Measurements from ENCODE around the gene UBTD1. TPM values are rescaled to one million over a fixed set of nuclear protein-coding genes. Genes with fewer than 3 reads are reported as not detected.

Gene UBTD1
- total and polyA plus RNA-seq, 10 of the 15 experiments (the other 5 are each of a cell fraction or from before 2014, with no cell fraction given), result 0.04 to 1.5 (median 1.2) TPM; not detected in 1

- Histone ChIP-seq H2AFZ (ENCODE audit: control insufficient read depth, low read depth, low read length) (no peak overlapping the region), H4K20me1 (ENCODE audit: control insufficient read depth, insufficient read depth) (no peaks in the 10 kb centered on the region), H3K27me3 (replicated peaks in 1 of 2; ENCODE audit: control insufficient read depth in 2 of 2, insufficient read depth in 2 of 2, low read length in 1 of 2) (no peaks in the 10 kb centered on the region; a peak in 1 of 4 replicates), H3K4me1 (ENCODE audit: control insufficient read depth, insufficient read depth, low read length) (no peaks in the 10 kb centered on the region), H3K27ac (ENCODE audit: control insufficient read depth, insufficient read depth) (no peak overlapping the region), H3K4me2 (ENCODE audit: control insufficient read depth, insufficient read depth) (no peak overlapping the region), H3K4me3 (no peak overlapping the region), H3K9ac (ENCODE audit: control insufficient read depth, insufficient read depth, low read length) (no peak overlapping the region), H3K36me3 (ENCODE audit: control insufficient read depth in 2 of 2, insufficient read depth in 2 of 2, low read length in 1 of 2) (no peaks in the 10 kb centered on the region), H3K79me2 (ENCODE audit: control insufficient read depth, insufficient read depth, low read length) (no peaks in the 10 kb centered on the region), H3K9me3 (replicated peaks; ENCODE audit: control insufficient read depth, insufficient read depth, low read length) (no peaks in the 10 kb centered on the region)
- no peak for ATAC-seq
- DNase-seq (ENCODE audit: low read depth, low spot score), result no peak
- ChIA-PET CTCF (interaction anchor here (0.9 to 4.7 kb wide), 3 partner anchors 10 to 291 kb away, joined by 3 to 29 read pairs (median 3); partner anchors contain the start of gene ANKRD2), SMC1A (ENCODE audit: uncharacterized antibody, unreplicated experiment) (interaction anchor here (1.0 kb wide), 1 partner anchor 11 kb away, joined by 4 read pairs; no protein-coding TSS in a partner anchor), RAD21 (ENCODE audit: unreplicated experiment) (no interaction called here), POLR2A (no interaction called here)
- in situ Hi-C loops (cut with MboI), result no loop called here
- BruUV-seq (replicated peaks), result no TSS peak
- WGBS (ENCODE audit: insufficient coverage, insufficient replicate concordance, low lambda C conversion rate, missing lambda C conversion rate), result 55% methylated on average over 7 of the region's 8 CpGs
- no peak for FAIRE-seq
- no peak for TF ChIP-seq POLR2A (IDR thresholded peaks at IDR 0.05; ENCODE audit: low read depth, low read length)
- no peak for TF ChIP-seq FOXM1 (IDR thresholded peaks at IDR 0.05; ENCODE audit: low read depth, low read length)
- TF ChIP-seq EGR1 (IDR thresholded peaks at IDR 0.05; ENCODE audit: borderline replicate concordance in 1 of 2, low read depth in 2 of 2, low read length in 2 of 2), result no peak
- no peak for TF ChIP-seq RCOR1 (conservative IDR thresholded peaks at IDR 0.05; ENCODE audit: low read depth, low read length)
- no peak for TF ChIP-seq E4F1 (IDR thresholded peaks at IDR 0.05; ENCODE audit: borderline replicate concordance, partially characterized antibody)
- no peak for TF ChIP-seq BCLAF1 (IDR thresholded peaks at IDR 0.05)
- TF ChIP-seq ZNF592 (IDR thresholded peaks at IDR 0.05), result no peak
- no peak for TF ChIP-seq SP1 (IDR thresholded peaks at IDR 0.05; ENCODE audit: low read depth, low read length)
- no peak for TF ChIP-seq BACH1 (IDR thresholded peaks at IDR 0.05; ENCODE audit: borderline replicate concordance)
- no peak for TF ChIP-seq ZNF622 (IDR thresholded peaks at IDR 0.05)
- no peak for TF ChIP-seq IRF3 (IDR thresholded peaks at IDR 0.05)
- no peak for TF ChIP-seq TCF12 (IDR thresholded peaks at IDR 0.05; ENCODE audit: low read depth, low read length)
- TF ChIP-seq CHD4 (IDR thresholded peaks at IDR 0.05), result no peak
- no peak for TF ChIP-seq SREBF1 (IDR thresholded peaks at IDR 0.05; ENCODE audit: low read length)
- TF ChIP-seq BCL11A (IDR thresholded peaks at IDR 0.05; ENCODE audit: low read depth, low read length), result no peak
- intact Hi-C loops (cut with micrococcal nuclease; ENCODE audit: unreplicated experiment), result no loop called here
Measured at GRCh38 chr10:97582169-97582568, 83.4 kb downstream of the UBTD1 start.

Measured in GM12878 (cell line).